ENCODE measurements around the gene WWC1. TPM values are rescaled to one million over a fixed set of nuclear protein-coding genes. Genes with fewer than 3 reads are reported as not detected.

The WWC1 gene
- total and polyA plus RNA-seq, 2 experiments from 2014 or later, result 6.0 to 9.7 TPM

- Histone ChIP-seq H3K4me3 (no peak overlapping the region), H3K27me3 (no peaks in the 10 kb centered on the region), H3K36me3 (no peaks in the 10 kb centered on the region), H3K4me1 (ENCODE audit: low read depth) (peaks cover 15% of the 10 kb centered on the region), H3K27ac (no peak overlapping the region), H3K9me3 (ENCODE audit: low read depth) (no peaks in the 10 kb centered on the region)
- TF ChIP-seq CTCF (IDR thresholded peaks at IDR 0.05; ENCODE audit: low read depth, low read length), result no peak
- DNase-seq (ENCODE audit: low read depth in 1 of 2, low spot score in 1 of 2), result no peak
Measured at GRCh38 chr5:168423478-168423877, 132.0 kb downstream of the WWC1 start.

GRCh38 chr5:168423971-168424370, 132.5 kb downstream of the WWC1 start:
- Histone ChIP-seq H3K27ac (no peak overlapping the region), H3K9me3 (ENCODE audit: low read depth) (no peaks in the 10 kb centered on the region), H3K4me1 (ENCODE audit: low read depth) (peaks cover 15% of the 10 kb centered on the region), H3K27me3 (no peaks in the 10 kb centered on the region), H3K36me3 (no peaks in the 10 kb centered on the region), H3K4me3 (no peak overlapping the region)
- DNase-seq (ENCODE audit: low read depth in 1 of 2, low spot score in 1 of 2), result no peak
- TF ChIP-seq CTCF (IDR thresholded peaks at IDR 0.05; ENCODE audit: low read depth, low read length), result no peak

GRCh38 chr5:168424594-168425323, 133.3 kb downstream of the WWC1 start:
- no peak overlapping the region for H3K27ac ChIP-seq
- peak in 1 of 2 donors; percentile 74 for DNase-seq (ENCODE audit: low read depth in 1 of 2, low spot score in 1 of 2)
- TF ChIP-seq CTCF (IDR thresholded peaks at IDR 0.05; ENCODE audit: low read depth, low read length), result no peak
- H3K9me3 ChIP-seq (ENCODE audit: low read depth), result no peaks in the 10 kb centered on the region
- no peaks in the 10 kb centered on the region for H3K27me3 ChIP-seq
- H3K4me3 ChIP-seq, result no peak overlapping the region
- peaks cover 15% of the 10 kb centered on the region for H3K4me1 ChIP-seq (ENCODE audit: low read depth)
- H3K36me3 ChIP-seq, result no peaks in the 10 kb centered on the region

- Histone ChIP-seq H3K27me3 (no peaks in the 10 kb centered on the region), H3K27ac (no peak overlapping the region), H3K4me3 (no peak overlapping the region), H3K9me3 (ENCODE audit: low read depth) (no peaks in the 10 kb centered on the region), H3K4me1 (ENCODE audit: low read depth) (peaks cover 15% of the 10 kb centered on the region), H3K36me3 (no peaks in the 10 kb centered on the region)
- peak in 1 of 2 donors; percentile 40 for DNase-seq (ENCODE audit: low read depth in 1 of 2, low spot score in 1 of 2)
- TF ChIP-seq CTCF (IDR thresholded peaks at IDR 0.05; ENCODE audit: low read depth, low read length), result no peak
Measured at GRCh38 chr5:168426007-168426863, 134.8 kb downstream of the WWC1 start.

GRCh38 chr5:168426864-168427172, 135.4 kb downstream of the WWC1 start:
- no peak overlapping the region for H3K27ac ChIP-seq
- H3K4me1 ChIP-seq (ENCODE audit: low read depth), result peaks cover 15% of the 10 kb centered on the region
- H3K9me3 ChIP-seq (ENCODE audit: low read depth), result no peaks in the 10 kb centered on the region
- no peak for TF ChIP-seq CTCF (IDR thresholded peaks at IDR 0.05; ENCODE audit: low read depth, low read length)
- DNase-seq (ENCODE audit: low read depth in 1 of 2, low spot score in 1 of 2), result peak in 1 of 2 donors; percentile 23
- H3K36me3 ChIP-seq, result no peaks in the 10 kb centered on the region
- no peaks in the 10 kb centered on the region for H3K27me3 ChIP-seq
- H3K4me3 ChIP-seq, result no peak overlapping the region
